NCI-H226 (cell line): Measurements from ENCODE around the gene CASKIN1.
"Not testable (repeated sequence)": the region's sequence is repeated elsewhere in the genome, so short reads cannot be mapped to it uniquely, and the experiment has no call there.

ENCODE experiments used
- DNase-seq: peaks from one replicate; pipeline ENCODE4 v3.0.0-alpha.2; 2015

CASKIN1 gene

GRCh38 chr16:2196162-2196980 is at the start of gene CASKIN1:
Gene CASKIN1 (minus strand): TSS chr16:2196605. CDS start chr16:2196432, 173 bp downstream.
- no peak for DNase-seq

DNA sequence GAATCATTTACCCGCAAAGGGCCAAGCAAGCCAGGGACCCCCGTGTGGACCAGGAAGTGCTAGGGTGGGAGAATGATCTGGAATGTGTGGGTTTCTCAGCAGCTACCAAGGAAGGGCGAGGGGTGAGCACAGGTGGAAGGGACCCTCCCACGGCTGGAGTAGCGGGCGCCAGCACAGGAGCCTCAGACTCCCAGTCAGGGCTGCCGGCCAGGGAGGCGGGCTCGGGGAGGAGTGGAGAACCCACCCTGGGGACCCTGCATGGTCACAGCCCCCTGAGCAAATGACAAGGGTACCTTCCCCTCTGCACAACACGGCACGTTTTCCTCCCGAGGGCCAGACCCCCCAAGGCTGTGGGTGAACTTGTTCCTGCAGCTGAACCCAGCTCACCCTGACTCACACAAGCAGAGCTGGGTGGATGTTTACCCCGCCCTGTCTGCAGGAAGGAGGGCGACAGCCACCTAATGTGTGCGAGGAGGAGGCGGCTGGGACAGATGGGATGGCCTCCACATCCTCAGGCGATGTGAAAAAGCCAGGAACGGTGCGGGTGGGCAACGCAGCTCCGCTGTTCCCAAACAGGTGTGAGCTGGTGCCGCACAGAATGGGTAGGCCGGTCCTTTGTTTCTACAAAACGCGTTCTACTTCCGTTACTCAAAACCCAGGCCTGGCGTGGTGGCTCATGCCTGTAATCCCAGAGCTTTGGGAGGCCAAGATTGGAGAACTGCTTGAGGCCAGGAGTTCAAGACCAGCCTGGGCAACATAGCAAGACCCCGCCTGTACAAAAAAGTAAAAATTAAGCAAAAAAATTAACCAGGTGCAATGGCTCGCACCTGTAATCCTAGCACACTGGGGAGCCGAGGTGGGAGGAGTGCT is 48.8 kb upstream of the CASKIN1 start:
- no peak for DNase-seq

GRCh38 chr16:2244301-2244700 is 47.9 kb upstream of the CASKIN1 start:
- no peak for DNase-seq

- DNase-seq, result no peak
Measured at GRCh38 chr16:2243781-2244180, 47.4 kb upstream of the CASKIN1 start.

GRCh38 chr16:2243031-2243528 is 46.7 kb upstream of the CASKIN1 start:
- no peak for DNase-seq

GRCh38 chr16:2242598-2242997 is 46.2 kb upstream of the CASKIN1 start:
- DNase-seq, result no peak

GRCh38 chr16:2240331-2240730 is 43.9 kb upstream of the CASKIN1 start:
- not testable (repeated sequence) for DNase-seq

GRCh38 chr16:2238838-2239675 is 42.7 kb upstream of the CASKIN1 start:
- no peak for DNase-seq

- DNase-seq, result no peak
Measured at GRCh38 chr16:2238150-2238837, 41.9 kb upstream of the CASKIN1 start.

GRCh38 chr16:2237493-2238149 is 41.2 kb upstream of the CASKIN1 start:
- no peak for DNase-seq

GRCh38 chr16:2237102-2237482 is 40.7 kb upstream of the CASKIN1 start:
- no peak for DNase-seq

DNA sequence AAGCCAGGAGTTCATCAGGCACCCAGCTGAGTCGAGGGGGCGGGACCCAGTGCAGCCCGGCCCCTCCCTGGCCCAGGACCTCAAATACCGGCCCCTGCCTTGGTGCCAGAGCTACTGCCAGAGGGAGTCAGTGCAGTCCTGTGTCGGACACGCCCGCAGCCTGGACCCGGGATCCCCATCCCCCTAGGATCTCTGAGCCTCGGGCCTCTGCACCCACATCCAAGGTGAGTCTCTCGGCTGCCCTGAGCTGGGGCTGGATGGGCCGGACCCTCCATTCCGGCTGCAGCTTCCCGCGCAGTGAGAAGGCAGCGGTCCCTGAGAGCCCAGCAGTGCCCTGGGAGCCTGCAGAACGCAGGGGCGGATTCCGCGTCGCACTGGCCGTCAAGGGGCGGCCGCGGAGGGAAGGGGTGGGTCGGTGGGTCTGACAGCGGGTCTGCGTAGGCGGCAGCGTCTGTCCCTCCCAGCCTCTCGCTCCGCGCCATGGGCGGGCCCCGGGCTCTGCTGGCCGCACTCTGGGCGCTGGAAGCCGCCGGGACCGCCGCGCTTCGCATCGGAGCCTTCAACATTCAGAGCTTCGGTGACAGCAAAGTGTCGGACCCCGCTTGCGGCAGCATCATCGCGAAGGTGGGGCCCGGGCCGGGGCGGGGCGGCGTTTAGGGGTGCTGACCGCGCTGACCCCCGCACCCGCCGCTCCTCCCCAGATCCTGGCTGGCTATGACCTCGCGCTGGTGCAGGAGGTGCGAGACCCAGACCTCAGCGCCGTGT is 40.1 kb upstream of the CASKIN1 start, which contains the start of gene DNASE1L2:
Gene DNASE1L2, plus strand, starts transcription at position 108 of the 765 bp plus-strand sequence. Its CDS starts 373 bp downstream, at position 481.
- peak; percentile 47 for DNase-seq

- DNase-seq, result no peak
Measured at GRCh38 chr16:2235695-2236336, 39.4 kb upstream of the CASKIN1 start.

GRCh38 chr16:2235234-2235651 is 38.8 kb upstream of the CASKIN1 start:
- no peak for DNase-seq

DNA sequence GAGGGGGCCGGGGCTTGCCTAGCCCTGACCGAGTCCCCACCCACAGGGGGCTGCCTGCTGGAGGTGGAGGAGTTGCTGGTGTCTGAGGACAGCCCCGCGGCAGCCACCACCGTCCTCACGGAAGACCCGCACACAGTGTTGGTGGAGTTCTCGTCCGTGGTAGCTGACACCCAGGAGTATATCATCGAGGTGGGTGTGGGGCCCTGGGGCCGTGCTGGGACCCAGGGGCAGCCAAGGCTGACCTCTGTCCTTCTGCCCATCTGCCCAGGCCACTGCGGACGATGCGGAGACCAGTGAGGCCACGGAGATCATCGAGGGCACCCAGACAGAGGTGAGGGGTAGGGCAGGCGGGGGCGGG is 38.4 kb upstream of the CASKIN1 start:
- DNase-seq, result no peak

DNA sequence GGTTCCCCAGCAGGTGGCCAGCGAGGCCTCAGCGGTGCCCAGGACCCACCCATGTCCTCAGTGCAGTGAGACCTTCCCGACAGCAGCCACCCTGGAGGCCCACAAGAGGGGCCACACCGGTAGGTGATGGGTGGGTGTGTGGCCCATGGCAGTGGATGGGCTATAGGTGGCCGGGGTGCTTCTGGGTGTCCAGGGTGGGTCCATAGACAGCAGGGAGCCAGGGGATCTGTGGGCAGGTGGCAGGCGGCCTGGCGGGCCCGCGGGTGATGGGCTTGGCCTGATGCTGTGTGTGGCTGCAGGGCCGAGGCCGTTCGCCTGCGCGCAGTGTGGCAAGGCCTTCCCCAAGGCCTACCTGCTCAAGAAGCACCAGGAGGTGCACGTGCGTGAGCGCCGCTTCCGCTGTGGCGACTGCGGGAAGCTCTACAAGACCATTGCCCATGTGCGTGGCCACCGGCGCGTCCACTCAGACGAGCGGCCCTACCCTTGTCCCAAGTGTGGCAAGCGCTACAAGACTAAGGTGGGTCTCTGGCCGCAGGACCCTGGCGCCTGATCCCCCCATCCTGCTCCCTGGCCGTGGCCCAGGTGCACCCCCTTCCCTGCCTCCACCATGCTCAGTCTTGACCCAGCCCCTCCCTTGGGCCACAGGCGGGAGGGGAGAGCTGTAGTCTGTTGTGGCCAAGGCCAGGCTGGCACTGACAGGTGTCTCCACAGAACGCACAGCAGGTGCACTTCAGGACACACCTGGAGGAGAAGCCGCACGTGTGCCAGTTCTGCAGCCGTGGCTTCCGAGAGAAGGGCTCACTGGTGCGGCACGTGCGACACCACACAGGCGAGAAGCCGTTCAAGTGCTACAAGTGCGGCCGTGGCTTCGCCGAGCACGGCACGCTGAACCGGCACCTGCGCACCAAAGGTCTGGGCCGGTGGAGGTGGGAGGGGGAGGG is 37.7 kb upstream of the CASKIN1 start:
- no peak for DNase-seq

DNA sequence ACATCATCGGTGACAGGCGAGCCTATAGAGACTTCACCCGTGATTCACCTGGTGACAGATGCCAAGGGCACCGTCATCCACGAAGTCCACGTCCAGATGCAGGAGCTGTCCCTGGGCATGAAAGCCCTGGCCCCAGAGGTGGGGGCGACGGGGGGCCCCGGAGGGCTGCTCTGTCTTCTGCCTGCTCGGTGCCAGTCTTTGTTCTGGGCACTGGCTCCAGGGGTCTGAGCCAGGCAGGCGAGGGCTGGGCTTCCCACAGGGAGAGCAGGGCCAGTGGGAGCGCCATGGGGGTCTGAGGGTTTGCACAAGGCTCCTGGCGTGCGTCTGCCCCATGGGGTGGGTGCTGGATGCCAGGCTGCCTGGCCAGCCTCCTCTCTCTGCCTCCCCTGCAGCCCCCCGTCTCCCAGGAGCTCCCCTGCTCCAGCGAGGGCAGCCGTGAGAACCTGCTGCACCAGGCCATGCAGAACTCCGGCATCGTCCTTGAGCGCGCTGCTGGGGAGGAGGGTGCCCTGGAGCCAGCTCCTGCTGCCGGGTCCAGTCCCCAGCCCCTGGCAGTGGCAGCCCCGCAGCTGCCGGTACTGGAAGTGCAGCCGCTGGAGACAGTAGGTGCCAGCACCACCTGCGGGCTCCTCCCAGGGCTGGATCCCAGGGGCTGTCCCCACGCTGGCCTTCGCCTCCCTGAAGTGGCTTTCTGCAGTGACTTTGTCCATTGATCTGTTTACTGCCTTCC is 36.8 kb upstream of the CASKIN1 start:
- DNase-seq, result no peak
